GM18951 (cell line): ENCODE data around the gene KIDINS220.

Experiments
- POLR2A ChIP-seq: IDR thresholded peaks from 4 replicates; pipeline ENCODE4 v1.6.1; 2011; ENCODE audit warnings: mild to moderate bottlenecking; ENCODE audit not compliant: insufficient read length, insufficient read depth; ENCODE audit errors: extremely low read depth
- in situ Hi-C: fragments of 300-500 bp; cut with MboI; formaldehyde crosslinking; loops from one replicate; pipeline ENCODE4 v1.12.0; 2022; ENCODE audit warnings: low sequenced_read_pairs, mixed read lengths, inconsistent platforms; ENCODE audit not compliant: unreplicated experiment

The KIDINS220 gene

GRCh38 chr2:8714283-8714682 is 123.1 kb downstream of the KIDINS220 start:
- TF ChIP-seq POLR2A, result no peak
- in situ Hi-C loops, result no loop called here

- in situ Hi-C loops, result no loop called here
- no peak for TF ChIP-seq POLR2A
Measured at GRCh38 chr2:8710951-8711350, 126.5 kb downstream of the KIDINS220 start.

- no peak for TF ChIP-seq POLR2A
- in situ Hi-C loops, result no loop called here
Measured at GRCh38 chr2:8709611-8710010, 127.8 kb downstream of the KIDINS220 start.

- in situ Hi-C loops, result no loop called here
- TF ChIP-seq POLR2A, result no peak
Measured at GRCh38 chr2:8704906-8705305, 132.5 kb downstream of the KIDINS220 start.

- in situ Hi-C loops, result no loop called here
Measured at GRCh38 chr2:8701681-8702379, 135.6 kb downstream of the KIDINS220 start.

GRCh38 chr2:8699839-8700238 is 137.6 kb downstream of the KIDINS220 start:
- in situ Hi-C loops, result loop anchor here (25.0 kb wide), 1 partner anchor 1288 kb away; no protein-coding TSS in a partner anchor
- TF ChIP-seq POLR2A, result no peak

More at GRCh38 chr2:8701681-8702379, 135.6 kb downstream of the KIDINS220 start:
- TF ChIP-seq POLR2A, result no peak

- TF ChIP-seq POLR2A, result no peak
- in situ Hi-C loops, result loop anchor here (25.0 kb wide), 1 partner anchor 1285 kb away; no protein-coding TSS in a partner anchor
Measured at GRCh38 chr2:8697190-8697589, 140.2 kb downstream of the KIDINS220 start.

- no peak for TF ChIP-seq POLR2A
- in situ Hi-C loops, result loop anchor here (25.0 kb wide), 1 partner anchor 1282 kb away; no protein-coding TSS in a partner anchor
Measured at GRCh38 chr2:8694737-8695136, 142.7 kb downstream of the KIDINS220 start.

GRCh38 chr2:8693157-8693821 is 144.1 kb downstream of the KIDINS220 start:
- in situ Hi-C loops, result loop anchor here (25.0 kb wide), 1 partner anchor 1281 kb away; no protein-coding TSS in a partner anchor
- no peak for TF ChIP-seq POLR2A

GRCh38 chr2:8692783-8693156 is 144.6 kb downstream of the KIDINS220 start:
- in situ Hi-C loops, result loop anchor here (25.0 kb wide), 1 partner anchor 1280 kb away; no protein-coding TSS in a partner anchor
- no peak for TF ChIP-seq POLR2A

GRCh38 chr2:8691859-8692437 is 145.5 kb downstream of the KIDINS220 start:
- no peak for TF ChIP-seq POLR2A
- in situ Hi-C loops, result loop anchor here (25.0 kb wide), 1 partner anchor 1280 kb away; no protein-coding TSS in a partner anchor

GRCh38 chr2:8685697-8686358 is 151.6 kb downstream of the KIDINS220 start:
- TF ChIP-seq POLR2A, result no peak
- in situ Hi-C loops, result loop anchor here (10.0 to 25.0 kb wide), 3 partner anchors 161 to 1274 kb away; no protein-coding TSS in a partner anchor
